Stimulated activated CD8-positive, alpha-beta memory T cell treated with anti-CD3 and anti-CD28 coated beads, Interleukin-15, amount 100 ng/mL, for 24 hours (primary cell): ENCODE results near the gene MDM2.

Source experiments
- DNase-seq: peaks from one replicate; pipeline ENCODE4 v3.0.0-alpha.2; 2020; ENCODE audit warnings: low read depth

MDM2 gene

DNA sequence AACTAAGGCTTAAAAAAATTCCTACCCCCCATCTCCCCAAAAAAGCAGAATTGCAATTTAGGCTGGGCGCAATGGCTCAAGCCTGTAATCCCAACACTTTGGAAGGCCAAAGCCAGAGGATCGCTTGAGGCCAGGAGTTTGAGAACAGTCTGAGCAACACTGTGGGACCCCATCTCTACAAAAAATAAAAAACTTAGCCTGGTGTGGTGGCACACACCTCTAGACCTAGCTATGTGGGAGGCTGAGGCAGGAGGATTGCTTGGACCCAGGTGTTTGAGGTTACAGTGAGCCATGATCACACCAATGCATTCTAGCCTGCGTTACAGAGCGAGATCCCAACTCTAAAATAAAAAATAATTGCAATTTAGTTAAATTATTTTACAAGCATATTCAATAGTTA lies 70.9 kb downstream of the MDM2 start:
- DNase-seq = no peak

DNA sequence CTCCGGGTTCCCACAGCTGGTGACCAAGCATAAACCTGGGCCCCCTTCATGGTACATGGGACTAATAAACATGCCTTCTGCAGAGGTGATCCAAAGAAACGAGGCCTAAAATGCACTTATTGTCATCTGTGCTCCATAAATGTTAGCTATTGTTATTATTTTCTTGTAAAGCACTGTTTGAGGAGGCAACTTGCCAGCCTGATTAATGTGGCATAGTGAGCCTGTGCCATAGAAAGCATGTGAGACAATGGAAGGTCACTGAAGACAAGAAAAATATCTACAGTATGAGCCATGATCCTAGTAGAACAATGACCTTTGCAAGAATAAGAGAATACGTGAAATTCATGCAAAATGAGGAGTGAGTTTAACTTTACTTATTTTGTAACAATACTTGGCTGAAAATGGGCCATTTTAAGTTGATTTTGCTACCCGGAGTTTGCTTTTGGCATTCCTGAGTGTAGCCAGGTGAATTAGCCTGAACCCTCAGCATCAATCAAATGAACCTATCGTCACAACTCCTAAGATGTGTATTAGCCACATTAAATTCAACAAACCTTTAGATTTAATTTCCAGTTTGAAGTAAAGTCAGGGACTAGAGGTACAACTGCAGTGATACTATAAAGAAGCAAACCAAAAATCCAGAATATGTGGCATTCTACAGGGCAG lies 72.8 kb downstream of the MDM2 start:
- no peak for DNase-seq

DNA sequence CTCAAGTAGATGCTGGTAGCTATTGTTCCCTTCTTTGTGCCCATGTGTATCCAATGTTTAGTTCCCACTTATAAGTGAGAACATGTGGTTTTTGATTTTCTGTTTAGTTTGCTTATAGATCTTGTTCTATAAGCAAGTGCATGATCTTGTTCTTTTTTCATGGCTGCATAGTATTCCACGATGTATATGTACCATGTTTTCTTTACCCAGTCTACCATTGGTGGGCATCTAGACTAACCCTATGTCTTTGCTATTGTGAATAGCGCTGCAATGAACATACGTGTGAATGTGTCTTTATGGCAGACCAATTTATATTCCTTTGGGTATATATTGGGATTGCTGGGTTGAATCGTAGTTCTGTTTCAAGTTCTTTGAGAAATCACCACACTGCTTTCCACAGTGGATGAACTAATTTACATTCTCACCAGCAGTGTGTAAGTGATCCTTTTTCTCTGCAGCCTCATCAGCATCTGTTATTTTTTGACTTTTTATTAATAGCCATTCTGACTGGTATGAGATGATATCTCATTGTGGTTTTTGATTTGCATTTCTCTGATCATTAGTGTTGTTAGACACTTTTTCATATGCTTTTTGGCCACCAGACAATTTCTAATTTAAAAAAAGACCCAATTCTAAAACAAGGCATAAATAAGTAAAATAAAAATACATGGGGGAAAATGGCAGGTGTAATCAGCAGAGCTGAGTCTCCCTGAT lies 74.4 kb downstream of the MDM2 start:
- DNase-seq = no peak

DNA sequence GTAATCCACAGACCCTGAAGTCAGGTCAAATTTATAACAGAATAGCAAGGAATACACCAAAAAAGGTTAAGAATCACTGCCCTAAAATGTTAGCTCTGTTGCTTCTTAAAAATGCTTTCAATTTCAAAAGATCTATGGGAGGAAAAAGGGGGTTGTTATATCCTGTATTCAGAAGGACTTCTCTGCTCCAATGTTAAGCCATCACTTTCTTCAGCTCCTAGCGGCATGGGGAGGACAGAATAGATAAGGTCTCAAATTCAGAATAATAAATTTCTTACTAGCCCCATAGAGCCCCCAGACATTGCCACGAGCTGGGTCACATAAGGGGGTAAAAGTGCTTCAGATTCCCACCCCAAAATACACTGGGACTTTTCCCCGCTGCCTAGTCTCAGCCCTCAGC lies 75.2 kb downstream of the MDM2 start:
- DNase-seq = no peak

DNA sequence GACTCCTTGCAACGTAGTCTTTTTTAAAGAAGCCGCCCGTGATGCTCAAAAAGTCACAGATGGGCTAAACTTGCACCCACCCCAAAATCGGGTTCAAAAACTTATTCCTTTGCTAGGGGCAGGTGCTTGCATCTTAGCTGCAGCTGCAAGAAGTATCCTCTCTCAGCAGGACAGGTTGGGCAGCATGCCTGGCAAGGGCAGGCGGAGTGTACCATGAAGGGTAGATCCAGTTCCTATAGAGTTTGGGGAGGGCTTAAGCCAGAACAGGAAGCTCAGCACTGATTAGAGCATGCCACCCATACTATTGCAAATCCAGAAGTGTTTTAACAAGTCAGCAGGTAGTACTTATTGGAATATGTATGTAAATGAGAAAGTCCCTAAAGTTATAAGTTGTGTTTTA lies 76.3 kb downstream of the MDM2 start:
- no peak for DNase-seq

DNA sequence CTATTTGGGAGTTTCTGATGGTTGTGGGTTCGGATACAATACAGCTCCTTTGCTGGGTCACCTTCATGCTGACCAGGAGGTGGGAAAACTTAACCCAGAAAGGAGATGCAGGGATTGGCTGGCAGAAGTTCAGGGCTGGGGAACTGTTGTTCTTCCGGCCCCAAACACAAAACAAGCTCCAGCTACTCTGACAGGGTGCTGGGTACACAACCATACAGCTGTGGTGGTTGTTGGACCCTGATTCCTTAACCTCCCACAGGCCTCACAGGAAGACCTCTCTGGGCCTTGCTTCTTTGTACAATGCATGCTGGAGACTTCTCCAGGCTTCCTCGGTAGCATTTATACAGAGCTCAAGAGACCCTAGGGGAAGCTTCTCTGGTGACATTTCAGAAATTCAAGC lies 77.4 kb downstream of the MDM2 start:
- no peak for DNase-seq

DNA sequence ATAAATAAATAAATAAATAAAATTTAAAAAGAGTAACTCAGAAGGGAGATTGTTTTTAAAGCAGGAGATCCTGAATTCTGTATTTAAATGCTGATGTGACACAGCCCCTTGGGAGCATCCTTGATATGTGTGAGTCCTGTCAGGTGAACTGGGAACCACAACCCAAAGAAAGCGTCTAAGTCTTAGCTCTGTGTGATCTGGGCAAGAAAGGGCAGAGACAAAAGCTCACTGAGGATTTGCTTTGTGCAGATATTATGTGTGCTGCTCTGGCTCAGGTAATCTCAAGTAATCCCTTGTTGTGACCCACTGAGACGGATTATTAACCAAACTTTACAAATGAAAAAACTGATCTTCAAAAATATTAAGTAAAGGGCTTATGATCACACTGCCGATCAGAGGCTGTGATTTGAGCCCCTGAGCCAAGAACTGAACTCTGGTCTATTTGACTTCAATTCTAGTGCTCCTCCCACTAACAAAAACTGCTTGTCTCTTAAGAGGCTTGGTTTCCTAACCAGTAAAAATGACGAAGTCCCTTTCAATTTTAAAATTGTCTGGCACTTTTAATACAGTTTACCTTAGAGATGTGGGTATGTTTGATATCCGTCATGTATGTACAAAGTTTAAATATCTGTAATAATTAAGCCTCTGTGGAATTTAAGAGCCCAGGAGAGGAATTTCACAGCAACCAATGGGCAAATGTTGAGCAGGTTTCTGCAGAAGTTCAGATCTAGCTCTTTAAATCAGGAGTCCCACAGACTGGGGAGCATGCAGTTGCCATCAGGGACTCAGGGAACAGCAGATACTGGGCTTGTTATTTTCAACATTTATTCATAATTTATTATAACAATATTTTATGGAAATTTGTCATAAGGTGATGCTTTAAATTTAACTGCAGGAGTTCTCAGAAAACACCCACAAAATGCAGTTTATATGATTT lies 78.9 kb downstream of the MDM2 start:
- no peak for DNase-seq

DNA sequence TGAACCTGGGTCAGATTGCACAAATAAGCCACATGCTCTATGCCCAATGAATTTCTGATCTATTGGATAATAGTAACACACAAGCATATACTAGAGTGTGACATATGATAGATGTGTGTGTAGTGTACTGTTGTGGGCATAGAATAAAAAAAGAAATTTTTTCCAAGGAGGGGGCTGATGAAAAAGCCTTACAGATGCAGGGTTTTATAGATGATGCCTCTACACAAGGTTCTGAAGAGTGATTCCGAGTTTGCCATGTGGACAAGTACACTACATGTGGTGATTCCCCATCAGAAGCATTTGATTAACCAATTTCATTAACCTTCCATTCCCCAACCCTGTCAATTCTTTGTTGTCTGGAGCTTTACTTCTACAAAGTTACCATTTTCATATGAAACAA lies 79.7 kb downstream of the MDM2 start:
- no peak for DNase-seq

DNA sequence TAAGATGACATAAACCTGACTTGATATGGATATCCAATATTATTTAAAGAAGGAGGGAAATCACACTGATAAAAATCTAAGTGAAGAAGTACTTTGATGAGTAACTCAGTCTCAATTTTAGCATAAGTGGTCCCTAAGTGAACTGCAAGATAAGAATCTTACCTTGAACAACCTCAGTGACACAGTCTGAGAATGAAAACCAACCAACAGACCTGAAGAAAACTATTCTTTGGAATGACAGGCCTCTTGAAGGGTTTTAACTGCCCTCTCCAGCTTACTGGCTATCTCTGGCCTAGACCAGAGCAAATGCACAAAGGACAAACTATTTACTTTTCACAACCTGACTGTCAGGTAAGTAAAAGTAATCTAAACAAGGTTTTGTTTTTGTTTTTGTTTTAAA lies 80.3 kb downstream of the MDM2 start:
- no peak for DNase-seq

DNA sequence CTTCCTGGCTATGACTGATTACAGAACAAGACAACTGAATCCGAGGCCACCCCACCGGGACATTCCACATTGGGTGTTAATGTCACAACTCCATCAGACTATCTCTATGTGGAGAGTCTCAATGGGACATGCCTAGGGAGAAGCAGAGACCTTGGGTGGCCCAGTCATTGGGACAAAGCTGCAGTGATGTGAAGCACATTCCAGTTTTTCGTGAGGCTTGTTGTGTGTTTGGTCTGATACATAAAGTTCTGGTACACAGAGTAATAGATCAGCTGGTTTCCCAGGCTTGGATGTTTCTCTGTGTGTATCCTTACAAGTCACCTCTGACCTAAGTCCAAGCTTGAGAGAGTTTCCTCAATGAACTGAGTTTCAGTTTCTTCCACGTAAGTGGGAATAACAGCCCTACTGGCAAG lies 82.7 kb downstream of the MDM2 start:
- no peak for DNase-seq

DNA sequence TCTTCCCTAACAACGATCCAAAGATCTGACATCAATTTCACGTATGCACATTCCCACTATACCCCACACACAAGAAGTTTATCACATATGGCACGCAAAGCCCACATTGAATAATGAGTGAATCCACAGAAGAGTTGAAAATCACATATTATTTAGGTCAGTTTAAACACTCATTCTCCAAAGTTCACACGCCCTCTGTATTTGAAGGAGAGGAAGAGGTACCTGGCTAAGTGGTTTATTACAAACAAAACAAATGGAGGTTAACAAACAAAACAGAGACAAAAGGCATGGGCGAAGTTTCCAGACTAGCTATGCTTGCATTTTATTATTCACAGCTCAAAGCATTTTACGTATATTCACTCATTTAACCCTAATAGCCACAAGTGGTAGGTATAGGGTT lies 83.2 kb downstream of the MDM2 start:
- DNase-seq = no peak

DNA sequence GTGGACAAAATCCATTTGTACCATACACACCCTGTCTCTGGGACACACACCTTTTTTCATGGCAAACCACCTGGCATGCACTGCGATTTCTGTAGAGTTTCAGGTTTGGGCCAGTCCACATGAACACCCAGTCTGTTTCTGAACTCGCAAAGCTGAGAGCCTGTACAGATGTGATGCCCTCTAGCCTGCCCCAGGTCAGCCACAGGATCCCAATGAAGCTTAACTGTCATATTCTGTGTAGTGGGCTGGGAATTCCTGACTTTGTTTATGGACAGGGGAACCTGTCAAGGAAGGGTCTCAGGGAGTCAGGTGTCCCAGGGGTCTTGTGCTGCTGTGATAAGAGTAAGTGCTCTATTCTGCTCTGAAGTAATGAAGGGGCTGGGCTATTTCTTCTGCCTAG lies 85.2 kb downstream of the MDM2 start:
- no peak for DNase-seq

DNA sequence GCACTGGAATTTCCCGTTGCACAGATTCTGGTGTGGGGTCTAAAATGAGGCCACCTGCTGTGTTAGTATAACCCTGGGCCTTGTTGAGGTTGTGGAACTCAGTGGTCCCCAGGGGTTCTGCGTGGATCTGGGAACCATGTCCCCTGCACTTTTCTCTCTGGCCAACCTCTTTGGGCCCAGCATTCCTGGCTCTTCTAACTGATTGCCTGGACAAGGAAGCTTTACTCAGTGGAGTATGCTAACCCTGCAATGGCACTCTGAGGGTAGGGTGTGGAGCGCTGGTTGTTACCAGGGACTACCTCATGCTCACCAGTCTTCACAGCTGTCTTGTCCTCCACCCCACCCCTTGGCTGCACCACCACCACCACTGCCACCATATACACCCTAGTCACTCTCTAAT lies 85.8 kb downstream of the MDM2 start:
- no peak for DNase-seq

DNA sequence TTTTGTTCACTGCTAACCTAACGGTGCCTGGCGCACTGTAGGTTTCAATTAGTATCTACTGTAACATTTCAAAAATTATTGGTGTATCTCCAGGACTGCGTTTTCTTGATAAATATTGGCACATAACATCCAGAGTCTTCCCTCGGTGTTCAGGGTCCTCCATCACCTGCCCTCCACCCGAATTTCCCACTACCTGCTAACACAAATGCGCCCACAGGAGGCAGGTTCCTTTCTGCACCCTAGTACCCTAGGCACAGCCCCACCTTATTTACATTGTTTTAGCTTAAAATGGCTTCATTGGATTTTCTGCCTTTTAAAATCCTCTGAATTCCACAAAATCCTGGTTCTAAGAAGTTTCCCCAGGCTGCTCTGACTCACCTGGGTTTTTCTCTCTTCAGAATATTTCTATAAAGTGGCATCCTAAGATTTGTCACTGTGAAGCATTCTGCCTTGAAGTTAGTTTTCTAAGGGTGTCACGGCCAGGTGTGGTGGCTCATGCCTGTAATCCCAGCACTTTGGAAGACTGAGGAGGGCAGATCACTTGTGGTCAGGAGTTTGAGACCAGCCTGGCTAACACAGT lies 86.4 kb downstream of the MDM2 start:
- no peak for DNase-seq

DNA sequence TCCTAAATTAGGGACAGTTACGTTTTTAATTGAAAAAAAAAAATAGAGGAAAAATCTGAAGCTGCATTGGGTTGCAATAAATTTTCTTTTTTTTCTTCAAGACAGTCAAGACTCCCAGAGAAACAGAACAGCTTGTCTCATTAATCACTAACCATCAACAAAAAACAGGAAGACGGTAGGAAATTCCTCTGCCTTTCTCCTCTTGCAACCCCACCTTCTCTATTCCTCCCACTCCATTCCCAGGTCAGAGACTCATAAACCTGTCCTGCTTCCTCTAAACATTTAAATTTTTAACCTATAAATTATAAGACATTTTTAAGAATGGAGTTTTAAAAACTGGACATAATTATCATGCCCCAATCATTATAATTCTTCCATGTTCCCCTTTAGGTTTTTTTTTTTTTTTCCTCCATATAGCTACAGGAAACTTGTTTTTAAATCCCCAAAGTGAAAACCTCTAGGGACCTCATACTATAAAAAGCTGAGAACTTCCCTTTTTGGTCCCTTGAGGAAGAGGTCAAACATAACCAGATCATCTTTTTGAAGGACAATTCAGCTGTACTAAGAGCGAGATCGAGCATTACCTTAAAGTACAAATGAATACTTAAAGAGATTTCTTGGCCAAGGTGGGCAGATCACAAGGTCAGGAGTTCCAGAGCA lies 89.0 kb downstream of the MDM2 start:
- DNase-seq = no peak

DNA sequence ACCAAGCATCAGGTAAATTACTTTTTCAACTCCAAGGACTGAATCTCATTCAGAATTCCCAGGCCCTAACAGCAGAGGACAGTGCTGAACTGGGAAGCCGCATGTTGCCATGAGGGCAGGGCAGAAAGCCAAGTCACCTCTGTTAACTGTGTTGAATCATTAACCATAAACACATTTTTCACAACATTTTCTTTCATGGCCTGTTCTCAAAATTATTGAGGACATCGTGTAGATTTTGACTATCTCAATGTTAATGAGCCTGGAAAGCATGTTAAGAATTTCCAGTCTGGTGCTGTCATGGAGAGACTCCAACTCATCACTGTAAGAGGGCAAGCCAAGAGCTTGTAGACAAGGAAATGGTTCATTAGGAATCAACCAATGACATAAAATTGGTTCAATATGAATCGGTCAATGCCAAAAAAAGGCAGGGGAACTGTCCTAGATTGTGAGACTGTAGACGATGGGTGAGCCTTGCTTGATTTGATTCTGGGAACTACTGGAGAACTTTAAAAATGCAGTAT lies 91.3 kb downstream of the MDM2 start:
- DNase-seq = no peak

DNA sequence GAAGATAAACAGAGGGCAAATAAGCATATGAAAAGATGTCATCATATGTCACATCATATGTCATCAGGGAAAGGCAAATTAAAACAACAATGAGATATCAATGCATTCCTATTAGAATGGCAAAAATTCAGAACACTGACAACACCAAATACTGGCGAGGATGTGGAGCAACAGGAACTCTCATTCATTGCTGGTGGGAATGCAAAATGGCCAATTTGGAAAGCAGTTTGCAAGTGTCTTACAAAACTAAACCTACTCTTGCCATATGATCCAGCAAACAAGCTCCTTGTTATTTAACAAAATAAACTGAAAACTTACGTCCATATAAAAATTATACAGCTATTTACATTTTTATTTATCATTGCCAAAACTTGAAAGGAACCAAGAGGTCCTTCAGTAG lies 92.3 kb downstream of the MDM2 start:
- DNase-seq = no peak
